ENCODE measurements around the gene RASL10A.

RASL10A gene

DNA sequence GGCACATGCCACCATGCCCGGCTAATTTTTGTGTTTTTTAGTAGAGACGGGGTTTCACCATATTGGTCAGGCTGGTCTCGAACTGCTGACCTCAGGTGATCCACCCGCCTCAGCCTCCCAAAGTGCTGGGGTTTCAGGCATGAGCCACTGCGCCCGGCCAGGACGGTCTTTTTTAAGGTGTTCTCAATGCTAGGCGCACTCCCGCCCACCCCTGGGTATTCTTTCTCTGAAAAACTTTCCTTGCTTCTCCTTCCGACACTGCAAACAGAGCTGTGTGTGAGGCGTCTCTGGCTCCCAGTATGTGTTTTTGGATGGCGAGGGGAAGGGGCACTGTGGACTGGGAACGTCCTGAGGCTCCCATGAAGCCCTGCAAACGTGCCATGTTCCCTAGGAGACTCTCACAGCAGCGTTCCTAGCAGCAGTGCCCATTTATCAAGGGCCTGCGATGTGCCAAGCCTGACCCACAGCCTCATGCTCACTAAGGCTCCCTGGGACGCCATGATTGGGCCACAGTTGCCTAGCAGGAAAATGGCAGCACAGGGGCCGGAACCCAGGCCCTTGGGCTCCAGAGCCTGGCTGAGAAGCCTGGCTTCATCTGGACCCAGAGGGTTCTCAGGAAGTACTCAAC, 2.4 kb upstream of the RASL10A start:
- DNase-seq (ENCODE audit: low spot score) = no peak

DNA sequence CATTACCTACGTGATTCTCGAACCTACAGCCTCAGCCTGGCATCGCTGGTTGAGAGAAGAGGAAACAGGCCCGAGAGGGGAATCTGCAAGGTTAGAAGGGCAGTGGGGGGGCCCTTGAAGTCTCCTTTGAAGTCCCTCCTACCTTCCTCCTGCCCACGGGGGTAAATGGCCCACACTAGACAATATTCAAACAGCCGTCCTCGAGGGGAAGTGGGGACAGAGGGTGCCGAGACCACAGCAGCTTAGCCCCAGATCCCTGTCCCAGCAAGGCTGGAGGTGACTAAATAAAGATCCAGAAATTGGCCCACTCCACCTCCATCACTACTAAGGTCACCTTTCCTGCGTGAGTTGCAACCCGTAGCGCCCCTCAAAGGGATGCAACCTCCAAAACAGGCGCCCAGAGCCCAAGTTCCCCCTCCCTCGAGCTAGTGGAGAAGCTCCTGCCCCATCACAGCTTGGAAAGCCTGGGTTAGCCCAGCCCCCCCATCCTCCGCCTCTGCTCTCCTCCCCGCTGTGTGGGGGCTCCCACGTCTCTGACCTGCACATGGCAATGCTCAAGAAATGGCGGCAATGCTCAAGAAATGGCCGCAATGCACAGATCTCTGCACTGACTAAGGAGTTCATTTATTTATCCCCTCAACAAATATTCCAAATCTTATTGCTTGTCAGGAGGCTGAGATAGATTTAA, 788 bp upstream of the RASL10A start:
- DNase-seq (ENCODE audit: low spot score) = no peak

DNA sequence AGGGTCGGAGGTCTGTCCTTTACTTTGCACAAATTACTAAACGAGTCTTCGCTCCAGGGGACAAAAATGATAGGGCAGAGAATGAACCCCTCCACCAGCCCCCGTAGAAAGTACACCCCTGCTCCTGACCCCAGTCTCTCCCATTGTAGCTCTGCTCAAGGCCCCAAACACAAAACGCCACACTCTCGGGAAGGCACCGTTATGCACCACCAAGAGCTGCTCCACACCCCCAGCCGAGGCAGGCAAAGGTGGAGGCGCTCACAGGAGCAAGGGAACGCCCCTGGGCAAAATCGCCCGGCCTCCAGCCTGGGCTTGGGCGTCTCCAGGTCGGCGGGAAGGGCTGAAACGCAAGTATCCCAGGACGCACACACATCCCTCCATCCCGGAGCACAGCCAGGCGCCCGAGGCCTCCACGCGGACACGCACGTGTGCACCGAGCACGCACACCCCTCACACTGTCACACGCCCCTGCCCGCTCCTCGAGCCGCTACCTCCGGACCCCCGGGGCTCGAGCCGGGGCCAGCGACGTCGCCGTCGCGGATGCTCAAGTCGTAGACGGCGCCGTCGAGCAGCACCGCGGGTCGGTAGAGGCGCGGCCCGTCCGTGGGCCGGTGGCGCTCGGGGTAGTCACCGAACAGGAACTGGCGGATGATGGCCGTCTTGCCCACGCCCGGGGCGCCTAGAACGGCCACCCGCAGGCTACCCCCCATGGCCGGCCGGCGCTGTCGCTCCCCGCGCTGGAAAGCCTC, 786 bp downstream of the RASL10A start:
- no peak for DNase-seq (ENCODE audit: low spot score)

DNA sequence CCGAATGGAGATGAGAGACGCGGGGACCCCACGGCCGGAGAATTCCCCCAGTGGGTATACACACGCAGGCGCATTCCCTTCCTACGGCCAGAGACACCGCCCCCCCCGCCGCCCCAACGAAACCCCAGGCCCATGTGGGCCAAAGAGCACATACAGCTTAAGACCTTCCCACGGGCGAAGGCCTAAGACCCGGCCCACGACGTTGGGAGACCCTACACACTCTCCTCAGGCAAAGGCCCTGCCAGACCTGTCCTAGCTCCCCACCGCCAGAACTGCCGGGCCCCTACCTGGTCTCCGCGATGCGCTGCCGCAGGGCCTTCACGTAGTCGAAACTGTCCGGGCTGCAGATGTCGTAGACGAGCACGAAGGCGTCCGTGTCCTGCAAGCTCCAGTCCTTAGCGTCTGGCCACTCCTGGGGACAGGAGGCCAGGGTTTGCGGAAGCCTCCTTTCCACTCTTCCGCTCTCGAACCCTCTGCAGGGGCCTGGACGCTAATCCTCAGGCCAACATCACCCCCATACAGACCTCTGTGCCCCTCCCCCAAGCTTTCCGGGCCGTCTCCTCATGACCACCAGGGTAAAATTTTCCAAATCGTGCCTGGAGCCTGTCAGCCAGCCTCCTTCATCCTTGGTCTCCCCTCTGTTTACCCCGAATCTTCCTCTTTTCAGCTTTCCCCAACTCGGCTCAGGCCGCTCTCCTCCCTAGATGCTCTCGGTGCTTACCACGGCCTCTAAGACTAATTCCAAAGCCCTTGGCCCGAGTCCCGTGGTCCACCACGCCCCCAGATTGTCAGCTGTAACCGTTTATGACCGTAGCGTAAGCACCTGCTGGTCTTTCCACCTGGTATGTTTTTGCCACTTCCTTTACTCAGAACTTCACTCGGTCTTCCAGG, 1.7 kb downstream of the RASL10A start:
- no peak for DNase-seq (ENCODE audit: low spot score)

DNA sequence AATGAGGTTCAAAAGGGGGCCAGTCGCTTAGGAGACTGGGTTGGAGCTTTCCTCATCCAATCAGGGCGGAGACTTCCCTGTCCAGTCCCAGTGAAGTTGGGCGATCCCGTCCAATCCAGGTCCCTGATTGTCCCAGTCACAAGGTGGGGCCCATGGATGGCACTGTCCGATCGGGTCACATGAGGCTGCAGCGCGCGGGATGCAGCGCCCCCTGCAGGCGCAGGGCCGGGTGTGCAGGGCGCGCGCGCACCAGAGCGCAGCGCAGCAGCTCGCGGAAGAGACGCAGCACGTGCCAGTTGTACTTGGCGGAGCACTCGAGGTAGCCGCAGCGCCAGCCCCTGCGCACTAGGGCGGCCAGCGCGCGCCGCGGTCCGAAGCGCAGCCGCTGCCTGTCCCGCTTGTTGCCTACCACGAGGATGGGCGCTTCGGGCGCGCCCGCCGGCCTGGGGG, 2.3 kb downstream of the RASL10A start:
- DNase-seq (ENCODE audit: low spot score) = peak; percentile 64

DNA sequence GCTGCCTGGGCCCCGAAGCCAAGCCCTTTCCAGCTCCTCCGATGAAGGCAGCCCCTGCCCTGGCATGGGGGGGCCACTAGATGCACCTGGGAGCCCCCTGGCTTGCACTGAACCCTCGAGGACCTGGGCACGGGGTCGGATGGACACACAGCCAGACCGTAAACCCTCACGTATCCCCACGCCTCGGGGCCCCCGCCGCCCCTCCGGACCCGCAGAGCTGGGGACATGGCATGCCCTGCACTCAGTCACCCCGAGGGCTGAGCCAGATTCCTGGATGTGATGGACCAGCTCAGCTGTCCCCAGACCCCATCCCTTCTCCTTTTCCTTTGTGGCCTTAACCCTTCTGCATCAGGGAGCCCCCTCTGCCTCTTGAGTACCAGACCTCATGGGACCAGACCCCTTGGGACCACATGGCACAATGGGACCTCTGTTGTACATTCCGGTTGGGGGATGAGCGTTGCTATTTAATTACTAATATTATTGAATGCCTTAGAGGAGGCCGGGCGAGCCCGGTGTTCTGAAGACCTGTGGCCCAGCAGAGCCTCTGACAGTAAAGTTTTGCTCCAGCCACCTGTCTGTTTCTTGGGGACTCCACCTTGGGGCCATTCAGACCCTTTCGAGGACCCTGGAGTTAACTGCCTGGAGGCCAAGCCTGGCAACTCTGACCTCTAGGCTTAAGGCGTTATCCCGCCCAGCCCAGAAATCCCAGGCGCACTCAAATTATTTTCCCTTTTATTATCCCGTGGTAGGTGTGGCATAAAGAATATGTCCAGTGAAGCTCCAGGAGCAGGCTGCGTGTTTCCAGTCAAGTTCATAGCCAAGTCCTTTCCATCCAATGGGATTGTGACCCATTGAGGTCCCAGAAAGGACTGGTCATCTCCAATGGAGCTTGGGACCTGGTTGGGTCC, 3.0 kb downstream of the RASL10A start:
- DNase-seq (ENCODE audit: low spot score) = no peak

DNA sequence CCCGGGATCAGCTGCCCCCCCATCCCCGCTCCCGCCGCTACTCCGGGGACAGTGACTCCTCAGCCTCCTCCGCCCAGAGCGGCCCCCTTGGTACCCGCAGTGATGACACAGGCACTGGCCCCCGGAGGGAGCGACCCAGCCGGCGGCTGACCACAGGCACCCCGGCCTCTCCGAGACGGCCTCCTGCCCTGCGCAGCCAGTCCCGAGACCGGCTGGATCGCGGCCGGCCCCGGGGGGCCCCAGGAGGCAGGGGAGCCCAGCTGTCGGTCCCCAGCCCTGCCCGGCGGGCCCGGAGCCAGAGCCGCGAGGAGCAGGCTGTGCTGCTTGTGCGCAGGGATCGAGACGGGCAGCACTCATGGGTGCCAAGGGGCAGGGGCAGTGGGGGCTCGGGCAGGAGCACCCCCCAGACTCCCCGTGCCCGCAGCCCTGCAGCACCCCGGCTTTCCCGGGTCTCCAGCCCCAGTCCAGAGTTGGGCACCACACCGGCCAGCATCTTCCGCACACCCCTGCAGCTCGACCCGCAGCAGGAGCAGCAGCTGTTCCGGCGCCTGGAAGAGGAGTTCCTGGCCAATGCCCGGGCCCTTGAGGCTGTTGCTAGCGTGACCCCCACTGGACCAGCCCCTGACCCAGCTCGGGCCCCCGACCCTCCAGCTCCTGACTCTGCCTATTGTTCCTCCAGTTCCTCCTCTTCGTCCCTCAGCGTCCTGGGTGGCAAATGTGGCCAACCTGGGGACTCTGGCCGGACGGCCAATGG, 3.9 kb downstream of the RASL10A start:
- DNase-seq (ENCODE audit: low spot score) = no peak

DNA sequence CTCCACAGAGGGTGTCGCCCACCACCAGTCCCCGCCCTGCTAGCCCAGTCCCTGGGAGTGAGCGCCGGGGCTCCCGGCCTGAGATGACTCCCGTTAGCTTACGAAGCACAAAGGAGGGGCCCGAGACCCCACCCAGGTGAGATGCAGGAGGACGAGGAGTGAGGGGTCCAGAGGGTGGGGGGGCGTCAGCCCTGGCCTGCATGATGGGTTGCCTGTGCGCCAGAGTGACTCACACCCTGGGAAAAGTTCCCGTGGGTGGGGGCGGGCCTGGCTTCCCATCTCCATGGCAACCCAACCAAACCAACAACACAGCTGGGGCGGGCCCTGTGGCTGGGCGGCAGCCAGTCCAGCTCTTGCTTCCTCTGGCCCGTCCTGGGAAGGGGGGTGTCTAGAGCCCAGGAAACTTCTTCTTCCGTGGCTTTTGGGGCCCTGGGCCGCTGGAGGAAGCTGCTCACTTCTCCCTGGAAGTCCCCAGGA, 4.6 kb downstream of the RASL10A start:
- peak; percentile 88 for DNase-seq (ENCODE audit: low spot score)

DNA sequence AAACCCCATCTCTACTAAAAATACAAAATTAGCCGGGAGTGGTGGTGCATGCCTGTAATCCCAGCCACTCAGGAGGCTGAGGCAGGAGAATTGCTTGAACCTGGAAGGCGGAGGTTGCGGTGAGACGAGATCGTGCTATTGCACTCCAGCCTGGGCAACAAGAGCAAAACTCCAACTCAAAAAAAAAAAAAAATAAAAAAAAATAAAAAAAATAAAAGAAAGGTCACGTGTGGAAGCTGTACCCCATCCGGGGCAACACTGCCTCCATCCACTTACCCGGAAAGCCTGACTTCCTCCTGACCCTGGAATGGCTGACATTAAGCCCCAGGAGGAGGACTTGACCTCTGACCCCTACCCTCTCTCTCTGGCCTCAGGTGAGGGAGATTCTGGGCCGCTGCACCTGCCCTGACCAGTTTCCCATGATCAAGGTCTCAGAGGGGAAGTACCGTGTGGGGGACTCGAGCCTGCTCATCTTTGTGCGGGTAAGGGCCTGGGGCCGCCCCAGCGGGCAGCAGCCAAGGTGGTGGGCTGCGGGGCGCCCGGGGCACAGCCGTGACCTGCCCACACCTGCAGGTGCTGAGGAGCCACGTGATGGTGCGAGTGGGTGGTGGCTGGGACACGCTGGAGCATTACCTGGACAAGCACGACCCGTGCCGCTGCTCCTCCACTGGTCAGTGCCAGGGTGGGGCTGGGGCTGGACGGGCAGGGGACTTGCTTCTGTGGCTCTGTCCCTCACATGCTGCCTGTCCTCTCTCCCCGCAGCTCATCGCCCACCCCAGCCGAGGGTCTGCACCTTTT, 5.2 kb downstream of the RASL10A start:
- no peak for DNase-seq (ENCODE audit: low spot score)

DNA sequence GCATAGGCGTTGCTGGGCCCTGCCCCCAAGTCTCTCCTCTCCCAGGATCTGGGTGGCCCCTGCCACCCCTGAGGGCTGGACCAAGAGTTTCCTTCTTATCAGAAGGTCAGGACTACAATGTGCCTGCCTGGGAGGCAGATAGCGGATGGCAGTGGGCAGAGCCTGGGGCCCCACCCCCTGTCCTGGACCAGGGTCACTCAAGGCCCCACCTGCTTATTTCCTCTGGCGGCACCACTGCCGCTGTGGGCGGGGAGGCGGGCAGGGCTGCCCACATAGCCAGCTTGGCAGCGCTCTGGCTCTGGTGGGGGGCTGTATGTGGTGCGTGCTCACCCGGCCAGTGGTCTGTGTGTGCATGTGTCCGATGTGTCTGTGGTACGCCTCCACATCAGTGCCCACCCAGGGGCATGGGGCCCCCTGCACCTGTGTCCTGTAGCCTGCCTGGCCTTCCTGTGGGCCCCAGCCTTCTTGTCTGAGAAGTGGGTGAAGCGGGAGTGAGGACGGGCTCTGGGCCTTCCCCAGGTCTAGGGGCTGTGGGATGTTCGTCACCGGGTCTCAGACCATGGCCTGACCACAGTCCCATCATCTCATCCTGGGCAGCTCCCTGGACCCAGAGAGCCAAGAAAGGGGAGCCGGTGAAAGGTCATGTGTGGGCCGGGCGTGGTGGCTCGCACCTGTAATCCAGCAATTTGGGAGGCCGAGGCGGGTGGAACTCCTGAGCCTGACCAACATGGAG, 6.0 kb downstream of the RASL10A start:
- DNase-seq (ENCODE audit: low spot score) = peak; percentile 61

DNA sequence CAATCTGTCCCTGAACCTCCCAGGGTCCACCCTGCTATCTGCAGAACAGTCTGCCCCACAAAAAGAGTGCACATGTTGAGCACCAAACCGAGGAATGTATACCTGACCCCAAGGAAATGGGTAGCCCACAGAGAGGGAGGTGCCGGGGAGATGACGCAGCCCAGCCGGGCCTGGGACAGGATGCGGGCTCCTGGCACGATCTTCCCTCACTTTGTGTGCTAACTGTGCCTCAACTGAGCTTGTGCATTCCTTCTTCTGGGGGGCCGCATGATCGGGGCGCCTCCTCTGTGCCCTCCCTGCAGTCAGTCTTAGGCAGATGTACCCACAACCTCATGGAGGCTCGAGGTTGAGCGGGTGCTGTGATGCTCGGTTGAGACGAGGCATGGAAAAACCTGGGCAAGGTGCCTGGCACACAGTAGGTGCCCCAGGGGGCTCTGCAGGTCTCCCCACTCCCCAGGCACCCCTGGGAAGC, 6.7 kb downstream of the RASL10A start:
- peak; percentile 11 for DNase-seq (ENCODE audit: low spot score)

DNA sequence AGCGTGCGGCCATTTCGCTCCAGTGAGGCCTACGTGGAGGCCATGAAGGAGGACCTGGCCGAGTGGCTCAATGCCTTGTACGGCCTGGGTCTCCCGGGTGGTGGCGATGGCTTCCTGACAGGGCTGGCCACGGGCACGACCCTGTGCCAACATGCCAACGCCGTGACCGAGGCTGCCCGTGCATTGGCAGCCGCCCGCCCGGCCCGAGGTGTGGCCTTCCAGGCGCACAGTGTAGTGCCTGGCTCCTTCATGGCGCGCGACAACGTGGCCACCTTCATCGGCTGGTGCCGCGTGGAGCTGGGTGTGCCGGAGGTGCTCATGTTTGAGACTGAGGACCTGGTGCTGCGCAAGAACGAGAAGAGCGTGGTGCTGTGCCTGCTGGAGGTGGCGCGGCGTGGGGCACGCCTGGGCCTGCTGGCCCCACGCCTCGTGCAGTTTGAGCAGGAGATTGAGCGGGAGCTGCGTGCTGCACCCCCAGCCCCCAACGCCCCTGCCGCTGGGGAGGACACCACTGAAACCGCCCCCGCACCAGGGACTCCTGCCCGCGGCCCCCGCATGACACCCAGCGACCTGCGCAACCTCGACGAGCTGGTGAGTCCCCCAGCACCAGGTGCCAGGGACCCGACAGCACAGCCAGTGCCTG, 7.2 kb downstream of the RASL10A start:
- DNase-seq (ENCODE audit: low spot score) = no peak

DNA sequence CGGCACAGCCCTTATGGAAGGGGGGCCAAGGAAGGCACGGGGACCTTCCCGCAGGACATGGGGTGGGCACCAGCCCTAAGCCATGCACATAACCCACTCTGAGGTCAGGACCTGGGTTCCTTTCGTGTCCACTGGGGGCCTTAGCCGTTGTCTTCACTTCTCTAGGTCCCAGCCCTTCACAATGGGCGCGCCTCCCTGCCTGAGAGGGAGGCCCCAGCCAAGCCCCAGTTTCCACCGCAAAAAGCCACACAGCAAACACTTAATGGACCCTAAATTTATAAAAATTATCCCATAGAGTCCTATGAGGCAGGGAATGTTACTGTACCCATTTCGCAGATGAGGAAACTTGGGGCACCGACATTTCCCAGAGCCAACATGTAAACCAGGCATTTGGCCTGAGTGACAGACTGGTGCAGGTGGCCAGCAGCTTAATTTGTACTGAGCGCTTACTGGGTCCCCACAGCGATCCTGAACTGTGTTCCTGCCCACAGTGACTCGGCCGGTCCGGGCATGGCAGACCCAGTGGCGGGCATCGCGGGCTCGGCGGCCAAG, 7.8 kb downstream of the RASL10A start:
- no peak for DNase-seq (ENCODE audit: low spot score)

DNA sequence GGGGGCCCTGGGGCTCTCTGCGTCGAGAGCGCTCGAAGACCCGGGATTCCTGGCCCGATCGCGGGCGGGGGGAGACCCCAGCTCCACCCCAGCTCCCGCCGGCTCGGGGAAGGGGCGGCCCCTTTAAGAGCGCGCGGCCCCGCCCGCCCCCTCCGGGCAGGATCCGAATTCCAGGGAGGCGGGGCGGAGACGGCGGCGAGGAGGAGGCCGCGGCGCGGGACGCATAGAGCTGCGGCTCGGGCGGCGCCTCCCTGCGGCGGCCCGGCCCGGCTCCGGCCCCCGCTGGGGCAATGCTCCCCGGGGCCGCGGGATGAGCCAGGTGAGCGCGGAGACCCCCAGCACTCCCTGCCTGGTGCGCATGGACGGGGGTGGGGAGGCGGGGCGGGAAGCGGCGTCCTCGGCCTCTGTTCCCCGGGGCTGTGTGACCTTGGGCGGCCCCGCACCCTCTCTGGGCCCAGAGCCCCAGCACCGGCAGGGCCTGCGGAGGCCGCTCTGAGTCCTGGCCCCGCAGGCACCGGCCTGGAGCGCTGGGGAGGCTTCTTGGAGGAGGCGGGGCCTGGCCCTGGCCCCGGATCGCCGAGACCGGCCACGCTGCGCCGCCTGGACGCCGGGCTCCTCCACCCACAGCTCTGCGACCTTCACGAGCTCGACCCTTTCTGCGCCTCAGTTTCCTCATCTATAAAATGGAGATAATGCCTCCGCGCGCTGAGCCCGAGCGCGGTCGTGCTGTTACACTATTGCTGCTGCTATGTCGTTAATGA, 8.5 kb downstream of the RASL10A start:
- DNase-seq (ENCODE audit: low spot score) = peak; percentile 73

DNA sequence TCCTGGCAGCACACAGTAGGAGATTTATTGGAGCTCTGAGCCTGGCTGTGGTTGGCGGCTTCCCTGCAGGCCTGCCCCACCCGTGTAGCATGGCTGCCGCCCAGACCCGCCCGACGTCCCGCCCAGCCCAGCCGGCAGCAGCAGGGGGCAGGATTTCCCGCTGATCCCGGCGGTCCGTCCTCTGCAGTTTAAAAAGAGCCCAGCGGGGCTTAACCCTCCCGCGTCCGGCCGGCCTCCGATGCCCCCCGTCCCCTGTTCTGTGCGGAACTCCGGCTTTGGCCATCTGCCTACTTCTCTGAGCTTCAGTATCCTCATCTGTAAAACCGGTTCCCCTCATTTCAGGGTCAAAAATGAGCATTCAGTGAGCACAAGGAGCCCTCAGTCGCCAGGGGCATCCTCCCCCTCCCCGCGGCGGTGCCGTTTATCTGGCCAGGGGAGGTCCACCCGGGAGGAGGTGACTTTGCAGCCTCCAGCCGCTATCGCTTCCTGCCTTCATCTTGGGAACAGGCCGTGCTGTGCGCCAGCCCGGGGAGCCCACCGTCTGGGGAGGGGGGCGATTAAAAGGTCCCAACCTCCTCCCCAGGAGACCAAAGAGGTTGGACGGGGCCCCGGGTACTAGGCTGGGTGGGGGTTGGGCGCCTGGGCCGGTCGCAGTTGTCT, 9.2 kb downstream of the RASL10A start, which contains the start of gene GAS2L1:
Gene GAS2L1, plus strand, starts transcription at position 476 of the 660 bp plus-strand sequence. CDS start 1,456 bp downstream, outside the sequence.
- DNase-seq (ENCODE audit: low spot score) = peak; percentile 72

DNA sequence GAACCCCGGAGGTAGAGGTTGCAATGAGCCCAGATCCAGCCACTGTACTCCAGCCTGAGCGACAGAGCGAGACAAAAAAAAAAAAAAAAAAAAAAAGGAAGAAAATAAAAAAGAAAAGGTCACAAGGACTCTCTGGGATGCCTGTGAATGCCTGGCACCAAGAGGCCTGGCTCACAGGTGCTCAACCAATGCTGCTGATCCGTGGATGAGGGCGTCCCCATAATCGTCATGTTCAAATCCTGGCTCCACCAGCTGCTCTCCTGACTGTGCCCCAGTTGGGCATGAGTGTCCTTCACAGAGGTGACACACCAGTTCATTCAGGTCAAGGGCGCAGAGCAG, 9.7 kb downstream of the RASL10A start:
- no peak for DNase-seq (ENCODE audit: low spot score)
